ENCODE results near the gene IQCH. TPM values are rescaled to one million over a fixed set of nuclear protein-coding genes. Genes with fewer than 3 reads are reported as not detected.

Gene IQCH
- polyA plus RNA-seq, 1 donor (not counting 4 experiments of a cell fraction or from before 2014, with no cell fraction given), result 2.6 TPM

DNA sequence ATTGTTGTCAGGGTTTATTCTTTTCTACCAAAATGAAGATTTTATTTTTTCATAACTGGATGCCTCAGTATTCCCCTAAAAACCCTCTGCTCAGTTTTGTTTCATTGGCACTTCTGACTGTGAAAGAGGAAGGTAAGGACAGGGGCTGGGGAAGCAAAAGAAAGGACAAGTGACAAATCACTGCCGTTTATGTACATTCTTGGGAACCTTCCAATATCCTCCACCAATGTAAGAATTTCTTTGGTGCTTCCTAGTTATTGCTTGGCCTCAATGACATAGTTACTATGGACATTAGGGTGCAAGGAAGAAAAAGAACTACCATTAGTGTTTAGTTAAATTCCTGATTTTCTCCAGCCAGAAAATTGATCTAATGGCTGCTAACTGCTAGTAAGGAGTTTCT is 135.4 kb downstream of the IQCH start:
- FAIRE-seq (no peak), DNase-seq (ENCODE audit: low read depth, low spot score) (no peak)
- no peaks in the 10 kb centered on the region for H3K79me2 ChIP-seq (ENCODE audit: control insufficient read depth, insufficient read depth, low read length)
- H3K27me3 ChIP-seq (ENCODE audit: control insufficient read depth, extremely low read depth, insufficient read depth, low read length), result no peaks in the 10 kb centered on the region
- H3K4me2 ChIP-seq (ENCODE audit: control insufficient read depth, extremely low read depth, insufficient read depth, low read depth, low read length), result no peak overlapping the region
- no peak for TF ChIP-seq EZH2 (IDR thresholded peaks at IDR 0.05; ENCODE audit: low read length)
- no peak overlapping the region for H3K4me3 ChIP-seq (ENCODE audit: control insufficient read depth in 2 of 3, extremely low read depth in 1 of 3, insufficient read depth in 2 of 3, low read depth in 1 of 3, low read length in 3 of 3)
- dilution Hi-C loops (cut with MboI; ENCODE audit: extremely low pct_ligation_motif_present, low sequenced_read_pairs), result no loop called here
- no peaks in the 10 kb centered on the region for H3K4me1 ChIP-seq (ENCODE audit: control insufficient read depth, extremely low read depth, insufficient read depth, low read length)
- H4K20me1 ChIP-seq (ENCODE audit: control insufficient read depth, extremely low read depth, insufficient read depth, low read length), result no peaks in the 10 kb centered on the region
- H3K9me1 ChIP-seq (ENCODE audit: control insufficient read depth, extremely low read depth, insufficient read depth, low read length), result no peaks in the 10 kb centered on the region
- no peaks in the 10 kb centered on the region for H3K36me3 ChIP-seq (ENCODE audit: control insufficient read depth in 2 of 2, extremely low read depth in 1 of 2, insufficient read depth in 2 of 2, low read length in 2 of 2)
- no peak overlapping the region for H2AFZ ChIP-seq (ENCODE audit: control insufficient read depth, low read length)
- H3K9ac ChIP-seq (ENCODE audit: control insufficient read depth, extremely low read depth, insufficient read depth, low read length), result no peak overlapping the region
- no peak overlapping the region for H3K27ac ChIP-seq (ENCODE audit: control insufficient read depth, insufficient read depth, low read length)
- H3K9me3 ChIP-seq (ENCODE audit: control insufficient read depth, low read depth, low read length), result no peaks in the 10 kb centered on the region

DNA sequence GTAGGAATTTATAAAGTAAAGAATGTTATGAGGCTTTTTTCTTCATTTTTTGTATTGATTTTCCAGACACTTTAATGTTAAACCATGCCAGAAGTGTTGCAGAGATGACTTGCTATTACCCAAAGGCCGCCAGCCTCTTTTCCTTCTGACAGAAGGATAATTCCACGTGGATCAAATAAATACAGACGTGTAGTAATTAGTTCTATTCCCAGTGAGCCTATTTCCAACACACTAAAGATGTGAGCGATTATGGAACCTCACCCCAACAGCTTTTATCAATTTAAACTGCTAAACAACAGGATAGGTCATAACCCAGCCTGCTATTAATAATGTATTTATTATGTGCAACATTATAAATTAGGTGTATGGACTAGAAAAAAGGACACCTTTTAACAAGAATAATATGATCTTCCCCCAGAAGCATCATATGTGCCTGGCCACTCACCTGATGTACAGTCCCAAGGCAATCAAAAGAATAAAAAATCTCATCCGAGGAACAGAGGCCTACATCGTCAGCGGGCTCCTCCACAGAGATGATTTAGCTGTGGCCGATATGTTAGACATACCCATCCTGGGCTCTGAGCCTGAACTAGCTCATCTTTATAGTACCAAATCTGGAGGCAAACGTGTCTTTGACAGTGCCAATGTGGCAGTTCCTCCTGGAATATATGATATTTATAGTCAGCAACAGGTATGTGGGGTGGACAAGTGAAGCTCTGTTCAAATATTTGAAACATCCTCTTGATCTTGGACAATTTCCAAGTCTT is 140.5 kb downstream of the IQCH start:
- no peaks in the 10 kb centered on the region for H3K4me1 ChIP-seq (ENCODE audit: control insufficient read depth, extremely low read depth, insufficient read depth, low read length)
- H4K20me1 ChIP-seq (ENCODE audit: control insufficient read depth, extremely low read depth, insufficient read depth, low read length), result no peaks in the 10 kb centered on the region
- no peak overlapping the region for H3K9ac ChIP-seq (ENCODE audit: control insufficient read depth, extremely low read depth, insufficient read depth, low read length)
- no peaks in the 10 kb centered on the region for H3K9me1 ChIP-seq (ENCODE audit: control insufficient read depth, extremely low read depth, insufficient read depth, low read length)
- no peak for DNase-seq (ENCODE audit: low read depth, low spot score)
- dilution Hi-C loops (cut with MboI; ENCODE audit: extremely low pct_ligation_motif_present, low sequenced_read_pairs), result no loop called here
- no peak overlapping the region for H3K4me3 ChIP-seq (ENCODE audit: control insufficient read depth in 2 of 3, extremely low read depth in 1 of 3, insufficient read depth in 2 of 3, low read depth in 1 of 3, low read length in 3 of 3)
- no peak overlapping the region for H3K4me2 ChIP-seq (ENCODE audit: control insufficient read depth, extremely low read depth, insufficient read depth, low read depth, low read length)
- H2AFZ ChIP-seq (ENCODE audit: control insufficient read depth, low read length), result no peak overlapping the region
- no peaks in the 10 kb centered on the region for H3K36me3 ChIP-seq (ENCODE audit: control insufficient read depth in 2 of 2, extremely low read depth in 1 of 2, insufficient read depth in 2 of 2, low read length in 2 of 2)
- H3K9me3 ChIP-seq (ENCODE audit: control insufficient read depth, low read depth, low read length), result no peaks in the 10 kb centered on the region
- no peak overlapping the region for H3K27ac ChIP-seq (ENCODE audit: control insufficient read depth, insufficient read depth, low read length)
- no peaks in the 10 kb centered on the region for H3K79me2 ChIP-seq (ENCODE audit: control insufficient read depth, insufficient read depth, low read length)
- FAIRE-seq, result no peak
- TF ChIP-seq, protein P1, sequence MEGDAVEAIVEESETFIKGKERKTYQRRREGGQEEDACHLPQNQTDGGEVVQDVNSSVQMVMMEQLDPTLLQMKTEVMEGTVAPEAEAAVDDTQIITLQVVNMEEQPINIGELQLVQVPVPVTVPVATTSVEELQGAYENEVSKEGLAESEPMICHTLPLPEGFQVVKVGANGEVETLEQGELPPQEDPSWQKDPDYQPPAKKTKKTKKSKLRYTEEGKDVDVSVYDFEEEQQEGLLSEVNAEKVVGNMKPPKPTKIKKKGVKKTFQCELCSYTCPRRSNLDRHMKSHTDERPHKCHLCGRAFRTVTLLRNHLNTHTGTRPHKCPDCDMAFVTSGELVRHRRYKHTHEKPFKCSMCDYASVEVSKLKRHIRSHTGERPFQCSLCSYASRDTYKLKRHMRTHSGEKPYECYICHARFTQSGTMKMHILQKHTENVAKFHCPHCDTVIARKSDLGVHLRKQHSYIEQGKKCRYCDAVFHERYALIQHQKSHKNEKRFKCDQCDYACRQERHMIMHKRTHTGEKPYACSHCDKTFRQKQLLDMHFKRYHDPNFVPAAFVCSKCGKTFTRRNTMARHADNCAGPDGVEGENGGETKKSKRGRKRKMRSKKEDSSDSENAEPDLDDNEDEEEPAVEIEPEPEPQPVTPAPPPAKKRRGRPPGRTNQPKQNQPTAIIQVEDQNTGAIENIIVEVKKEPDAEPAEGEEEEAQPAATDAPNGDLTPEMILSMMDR (optimal IDR thresholded peaks at IDR 0.05 in 1 of 3, IDR thresholded peaks at IDR 0.05 in 1 of 3, conservative IDR thresholded peaks at IDR 0.05 in 1 of 3; ENCODE audit: extremely low read depth in 1 of 3, insufficient read depth in 2 of 3, low read length in 3 of 3), result no peak
- no peak for TF ChIP-seq EZH2 (IDR thresholded peaks at IDR 0.05; ENCODE audit: low read length)
- no peaks in the 10 kb centered on the region for H3K27me3 ChIP-seq (ENCODE audit: control insufficient read depth, extremely low read depth, insufficient read depth, low read length)

DNA sequence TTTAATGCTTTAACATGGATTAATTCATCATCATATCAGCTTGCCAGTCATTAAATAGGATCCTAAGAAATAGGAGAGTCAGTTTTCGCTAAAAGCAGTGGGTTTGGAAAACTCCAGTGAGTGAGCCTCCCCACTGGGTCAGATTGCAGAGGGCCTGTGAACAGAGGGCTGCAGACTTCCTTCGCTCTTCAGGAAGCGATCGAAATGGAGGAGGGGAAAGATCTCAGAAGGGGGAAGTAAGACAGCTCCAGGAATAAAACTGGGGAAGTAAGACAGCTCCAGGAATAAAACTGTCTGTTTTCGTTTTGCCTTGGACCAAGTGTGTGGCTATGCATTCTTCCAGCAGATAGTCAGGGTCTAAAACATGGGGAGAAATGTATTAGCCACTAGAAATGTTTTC is 141.5 kb downstream of the IQCH start:
- Histone ChIP-seq H3K4me3 (ENCODE audit: control insufficient read depth in 2 of 3, extremely low read depth in 1 of 3, insufficient read depth in 2 of 3, low read depth in 1 of 3, low read length in 3 of 3) (no peak overlapping the region), H3K9ac (ENCODE audit: control insufficient read depth, extremely low read depth, insufficient read depth, low read length) (no peak overlapping the region), H3K4me1 (ENCODE audit: control insufficient read depth, extremely low read depth, insufficient read depth, low read length) (no peaks in the 10 kb centered on the region), H3K36me3 (ENCODE audit: control insufficient read depth in 2 of 2, extremely low read depth in 1 of 2, insufficient read depth in 2 of 2, low read length in 2 of 2) (no peaks in the 10 kb centered on the region), H3K4me2 (ENCODE audit: control insufficient read depth, extremely low read depth, insufficient read depth, low read depth, low read length) (no peak overlapping the region), H3K9me1 (ENCODE audit: control insufficient read depth, extremely low read depth, insufficient read depth, low read length) (no peaks in the 10 kb centered on the region), H2AFZ (ENCODE audit: control insufficient read depth, low read length) (no peak overlapping the region), H3K9me3 (ENCODE audit: control insufficient read depth, low read depth, low read length) (no peaks in the 10 kb centered on the region), H4K20me1 (ENCODE audit: control insufficient read depth, extremely low read depth, insufficient read depth, low read length) (no peaks in the 10 kb centered on the region), H3K27ac (ENCODE audit: control insufficient read depth, insufficient read depth, low read length) (no peak overlapping the region), H3K27me3 (ENCODE audit: control insufficient read depth, extremely low read depth, insufficient read depth, low read length) (no peaks in the 10 kb centered on the region), H3K79me2 (ENCODE audit: control insufficient read depth, insufficient read depth, low read length) (no peaks in the 10 kb centered on the region)
- dilution Hi-C loops (cut with MboI; ENCODE audit: extremely low pct_ligation_motif_present, low sequenced_read_pairs), result no loop called here
- no peak for DNase-seq (ENCODE audit: low read depth, low spot score)
- no peak for FAIRE-seq
- TF ChIP-seq, protein P1 (optimal IDR thresholded peaks at IDR 0.05 in 1 of 3, IDR thresholded peaks at IDR 0.05 in 1 of 3, conservative IDR thresholded peaks at IDR 0.05 in 1 of 3; ENCODE audit: extremely low read depth in 1 of 3, insufficient read depth in 2 of 3, low read length in 3 of 3), result no peak
- TF ChIP-seq EZH2 (IDR thresholded peaks at IDR 0.05; ENCODE audit: low read length), result no peak
